K562 (cell line): Measurements from ENCODE around the gene CST7.

ENCODE experiments used
- CEBPB ChIP-seq: fragments of 450-650 bp; IDR thresholded peaks from 2 replicates; pipeline ENCODE4 v1.6.1; 2016; ENCODE audit warnings: missing genetic modification characterization, missing compliant biosample characterization
- CTCF ChIP-seq, 3 experiments: IDR thresholded peaks in 2 of 3; conservative IDR thresholded peaks in 1 of 3; 2 replicates each; pipeline ENCODE4 v1.5.1; 2011 to 2012; ENCODE audit warnings: low read length in 3 of 3, mild to moderate bottlenecking in 3 of 3, control low read depth in 2 of 3, improper control_type of control experiment in 1 of 3, inconsistent platforms in 1 of 3, low read depth in 1 of 3, mixed read lengths in 1 of 3, moderate library complexity in 1 of 3; ENCODE audit not compliant: insufficient read depth in 2 of 3
- FOXM1 ChIP-seq, 2 experiments: fragments of 450-650 bp in 1 of 2; sonication (generic) in 1 of 2; formaldehyde crosslinking in 1 of 2; IDR thresholded peaks; 2 replicates each; pipeline versions ENCODE4 v1.6.1 to v1.9.0; 2017 to 2022; ENCODE audit warnings: low read depth in 2 of 2, mild to moderate bottlenecking in 2 of 2, missing genetic modification reagents in 1 of 2, moderate library complexity in 1 of 2
- FOXP1 ChIP-seq: sonication (generic); formaldehyde crosslinking; IDR thresholded peaks from 2 replicates; pipeline ENCODE4 v1.8.0; 2022; ENCODE audit warnings: mild to moderate bottlenecking, missing genetic modification reagents
- MYC ChIP-seq, 2 experiments: fragments of 250-450 bp in 1 of 2; sonication (Bioruptor Pico) in 1 of 2; IDR thresholded peaks; 2 replicates each; pipeline versions ENCODE4 v1.5.1 to v1.6.1; 2012 to 2021; ENCODE audit warnings: low read depth in 2 of 2, borderline replicate concordance in 1 of 2, improper control_type of control experiment in 1 of 2, low read length in 1 of 2, mild to moderate bottlenecking in 1 of 2, moderate library complexity in 1 of 2
- PHB ChIP-seq: fragments of 250-450 bp; sonication (Bioruptor Pico); IDR thresholded peaks from 2 replicates; pipeline ENCODE4 v1.5.0; 2021
- ZBTB9 ChIP-seq: fragments of 450-650 bp; formaldehyde crosslinking; IDR thresholded peaks from 2 replicates; pipeline ENCODE4 v1.4.0; 2020; ENCODE audit warnings: mild to moderate bottlenecking, moderate library complexity

GRCh38 chr20:25007491-25008305 is 58.6 kb downstream of the CST7 start:
- TF ChIP-seq CTCF (IDR thresholded peaks at IDR 0.05 in 2 of 3, conservative IDR thresholded peaks at IDR 0.05 in 1 of 3; ENCODE audit: insufficient read depth in 2 of 3, low read depth in 1 of 3, low read length in 3 of 3) (no peak), FOXM1 (IDR thresholded peaks at IDR 0.05; ENCODE audit: low read depth) (no peak), FOXM1 (CRISPR knock-in tag; IDR thresholded peaks at IDR 0.05; ENCODE audit: low read depth) (no peak), MYC (IDR thresholded peaks at IDR 0.05; ENCODE audit: low read depth, low read length) (no peak), MYC (CRISPR knock-in tag; IDR thresholded peaks at IDR 0.05; ENCODE audit: borderline replicate concordance, low read depth) (no peak), FOXP1 (CRISPR knock-in tag) (no peak), ZBTB9 (no peak), PHB (no peak), CEBPB (tag) (no peak)
